Testis (tissue), 2 donors: ENCODE measurements around the gene MPC1.

ENCODE experiments used
- POLR2A ChIP-seq: fragments of 450-650 bp; IDR thresholded peaks from one replicate; pipeline ENCODE4 v1.6.1; 2017; ENCODE audit warnings: antibody characterized with exemption, mild to moderate bottlenecking, moderate library complexity
- TF ChIP-seq, protein P1 (sequence below), 3 experiments: fragments of 450-650 bp in 2 of 3; fragments of 200-600 bp in 1 of 3; sonication (generic) in 1 of 3; IDR thresholded peaks; one replicate each; pipeline ENCODE4 v1.5.1; 2016 to 2019; ENCODE audit warnings: antibody characterized with exemption in 3 of 3, mild to moderate bottlenecking in 2 of 3, moderate library complexity in 1 of 3

DNA sequence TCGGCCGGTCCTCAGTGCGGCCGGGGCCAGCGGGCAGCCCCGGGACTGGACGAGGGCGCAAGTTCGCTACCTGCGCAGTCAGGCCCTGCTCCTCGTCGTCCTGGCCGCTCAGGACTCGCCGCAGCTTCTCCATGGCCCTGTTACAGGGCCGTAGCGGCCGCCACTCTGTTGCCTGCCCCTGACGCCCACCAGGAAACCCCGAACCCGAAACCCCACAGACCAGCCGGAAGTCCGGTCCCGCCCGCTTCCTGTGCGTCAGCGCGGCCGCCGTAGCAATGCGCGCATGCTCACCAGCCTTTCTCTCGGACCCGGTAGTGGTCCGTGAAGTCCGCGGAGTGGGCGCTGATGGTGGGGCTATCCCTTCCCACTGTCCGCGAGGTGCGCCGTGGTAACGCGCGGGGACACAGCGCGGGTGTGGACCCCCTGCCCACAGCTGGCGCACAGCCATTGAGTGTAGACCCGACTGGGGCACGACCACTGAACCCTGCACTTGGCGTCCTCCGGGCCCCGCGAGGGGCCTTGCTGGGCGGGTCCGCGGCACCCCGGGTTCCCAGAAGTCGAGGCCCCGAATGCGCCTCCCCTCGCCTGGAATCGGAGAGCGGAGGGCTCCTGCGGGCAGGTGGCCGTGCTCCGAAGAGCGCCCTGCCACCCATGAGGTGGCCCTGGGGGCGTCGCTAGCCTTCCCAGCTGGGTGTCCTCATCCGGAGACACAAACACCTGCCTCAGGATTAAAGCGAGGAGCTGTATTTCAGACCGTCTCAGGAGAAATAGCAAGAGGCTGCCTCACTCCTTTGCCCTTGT is 40.2 kb downstream of the MPC1 start, which contains the start of gene SFT2D1:
- TF ChIP-seq, protein P1, sequence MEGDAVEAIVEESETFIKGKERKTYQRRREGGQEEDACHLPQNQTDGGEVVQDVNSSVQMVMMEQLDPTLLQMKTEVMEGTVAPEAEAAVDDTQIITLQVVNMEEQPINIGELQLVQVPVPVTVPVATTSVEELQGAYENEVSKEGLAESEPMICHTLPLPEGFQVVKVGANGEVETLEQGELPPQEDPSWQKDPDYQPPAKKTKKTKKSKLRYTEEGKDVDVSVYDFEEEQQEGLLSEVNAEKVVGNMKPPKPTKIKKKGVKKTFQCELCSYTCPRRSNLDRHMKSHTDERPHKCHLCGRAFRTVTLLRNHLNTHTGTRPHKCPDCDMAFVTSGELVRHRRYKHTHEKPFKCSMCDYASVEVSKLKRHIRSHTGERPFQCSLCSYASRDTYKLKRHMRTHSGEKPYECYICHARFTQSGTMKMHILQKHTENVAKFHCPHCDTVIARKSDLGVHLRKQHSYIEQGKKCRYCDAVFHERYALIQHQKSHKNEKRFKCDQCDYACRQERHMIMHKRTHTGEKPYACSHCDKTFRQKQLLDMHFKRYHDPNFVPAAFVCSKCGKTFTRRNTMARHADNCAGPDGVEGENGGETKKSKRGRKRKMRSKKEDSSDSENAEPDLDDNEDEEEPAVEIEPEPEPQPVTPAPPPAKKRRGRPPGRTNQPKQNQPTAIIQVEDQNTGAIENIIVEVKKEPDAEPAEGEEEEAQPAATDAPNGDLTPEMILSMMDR (IDR thresholded peaks at IDR 0.05): no peak
- TF ChIP-seq POLR2A: no peak
